Ovary (tissue), 3 donors: ENCODE measurements around the gene TXNL1.
"Not testable (repeated sequence)": the region's sequence is repeated elsewhere in the genome, so short reads cannot be mapped to it uniquely, and the experiment has no call there.

Source experiments
- EP300 ChIP-seq: sonication (generic); formaldehyde crosslinking; IDR thresholded peaks from one replicate; pipeline ENCODE4 v1.6.1; 2017; ENCODE audit warnings: antibody characterized with exemption
- POLR2A ChIP-seq: fragments of 450-650 bp; IDR thresholded peaks from one replicate; pipeline ENCODE4 v1.6.1; 2017; ENCODE audit warnings: antibody characterized with exemption, mild to moderate bottlenecking, moderate library complexity
- TF ChIP-seq, protein P1 (sequence below), 3 donors: fragments of 450-650 bp in 2 of 3; fragments of 200-600 bp in 1 of 3; IDR thresholded peaks; one replicate each; pipeline versions ENCODE4 v1.5.1 to v1.8.0; 2016 to 2022; ENCODE audit warnings: antibody characterized with exemption in 3 of 3, mild to moderate bottlenecking in 1 of 3
- donor health status: DM: no; HTN: no; CAD: no.

DNA sequence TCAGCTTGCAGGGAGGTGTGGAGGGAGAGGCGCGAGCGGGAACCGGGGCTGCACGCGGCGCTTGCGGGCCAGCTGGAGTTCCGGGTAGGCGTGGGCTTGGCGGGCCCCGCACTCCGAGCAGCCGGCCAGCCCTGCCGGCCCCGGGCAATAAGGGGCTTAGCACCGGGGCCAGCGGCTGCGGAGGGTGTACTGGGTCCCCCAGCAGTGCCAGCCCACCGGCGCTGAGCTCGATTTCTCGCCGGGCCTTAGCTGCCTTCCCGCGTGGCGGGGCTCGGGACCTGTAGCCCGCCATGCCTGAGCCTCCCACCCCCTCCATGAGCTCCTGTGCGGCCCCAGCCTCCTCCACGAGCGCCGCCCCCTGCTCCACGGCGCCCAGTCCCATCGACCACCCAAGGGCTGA is 66.1 kb downstream of the TXNL1 start:
- TF ChIP-seq POLR2A, EP300: not testable (repeated sequence)
- TF ChIP-seq, protein P1, sequence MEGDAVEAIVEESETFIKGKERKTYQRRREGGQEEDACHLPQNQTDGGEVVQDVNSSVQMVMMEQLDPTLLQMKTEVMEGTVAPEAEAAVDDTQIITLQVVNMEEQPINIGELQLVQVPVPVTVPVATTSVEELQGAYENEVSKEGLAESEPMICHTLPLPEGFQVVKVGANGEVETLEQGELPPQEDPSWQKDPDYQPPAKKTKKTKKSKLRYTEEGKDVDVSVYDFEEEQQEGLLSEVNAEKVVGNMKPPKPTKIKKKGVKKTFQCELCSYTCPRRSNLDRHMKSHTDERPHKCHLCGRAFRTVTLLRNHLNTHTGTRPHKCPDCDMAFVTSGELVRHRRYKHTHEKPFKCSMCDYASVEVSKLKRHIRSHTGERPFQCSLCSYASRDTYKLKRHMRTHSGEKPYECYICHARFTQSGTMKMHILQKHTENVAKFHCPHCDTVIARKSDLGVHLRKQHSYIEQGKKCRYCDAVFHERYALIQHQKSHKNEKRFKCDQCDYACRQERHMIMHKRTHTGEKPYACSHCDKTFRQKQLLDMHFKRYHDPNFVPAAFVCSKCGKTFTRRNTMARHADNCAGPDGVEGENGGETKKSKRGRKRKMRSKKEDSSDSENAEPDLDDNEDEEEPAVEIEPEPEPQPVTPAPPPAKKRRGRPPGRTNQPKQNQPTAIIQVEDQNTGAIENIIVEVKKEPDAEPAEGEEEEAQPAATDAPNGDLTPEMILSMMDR (IDR thresholded peaks at IDR 0.05): not testable (repeated sequence)
